ENCODE data around the gene CD72.

CD72 gene

GRCh38 chr9:35618325-35618727 lies at the start of gene CD72:
CD72 (minus strand) TSS chr9:35618413; CDS start chr9:35618303, 110 bp downstream.
- no peak for DNase-seq (ENCODE audit: low read depth)

- no peak for DNase-seq (ENCODE audit: low read depth)
Observed at GRCh38 chr9:35667939-35668338, 49.7 kb upstream of the CD72 start.

GRCh38 chr9:35666549-35666948 lies 48.3 kb upstream of the CD72 start:
- no peak for DNase-seq (ENCODE audit: low read depth)

- peak; percentile 59 for DNase-seq (ENCODE audit: low read depth)
Observed at GRCh38 chr9:35666045-35666444, 47.8 kb upstream of the CD72 start.

- DNase-seq (ENCODE audit: low read depth), result no peak
Observed at GRCh38 chr9:35665471-35665818, 47.2 kb upstream of the CD72 start.

- DNase-seq (ENCODE audit: low read depth), result peak; percentile 68
Observed at GRCh38 chr9:35664531-35665470, 46.6 kb upstream of the CD72 start, which contains the start of gene ARHGEF39. ARHGEF39 (minus strand) TSS chr9:35665195; CDS start chr9:35665169, 26 bp downstream.

GRCh38 chr9:35662437-35662836 lies 44.2 kb upstream of the CD72 start:
- no peak for DNase-seq (ENCODE audit: low read depth)

- DNase-seq (ENCODE audit: low read depth), result no peak
Observed at GRCh38 chr9:35661756-35662350, 43.6 kb upstream of the CD72 start.

- DNase-seq (ENCODE audit: low read depth), result peak; percentile 39
Observed at GRCh38 chr9:35660966-35661415, 42.8 kb upstream of the CD72 start.

- DNase-seq (ENCODE audit: low read depth), result no peak
Observed at GRCh38 chr9:35659340-35659739, 41.1 kb upstream of the CD72 start.

GRCh38 chr9:35658968-35659220 lies 40.7 kb upstream of the CD72 start:
- DNase-seq (ENCODE audit: low read depth), result peak; percentile 41

GRCh38 chr9:35658137-35658967 lies 40.1 kb upstream of the CD72 start, which contains the start of gene CCDC107:
CCDC107 (plus strand) TSS chr9:35658292; CDS start chr9:35658380, 88 bp downstream.
- DNase-seq (ENCODE audit: low read depth), result peak; percentile 59

- peak; percentile 100 for DNase-seq (ENCODE audit: low read depth)
Observed at GRCh38 chr9:35657546-35658136, 39.4 kb upstream of the CD72 start, which contains the start of gene RMRP. RMRP (minus strand) TSS chr9:35658019.

GRCh38 chr9:35656831-35657545 lies 38.8 kb upstream of the CD72 start:
- peak; percentile 76 for DNase-seq (ENCODE audit: low read depth)

GRCh38 chr9:35656348-35656747 lies 38.1 kb upstream of the CD72 start:
- DNase-seq (ENCODE audit: low read depth), result no peak

- no peak for DNase-seq (ENCODE audit: low read depth)
Observed at GRCh38 chr9:35653611-35654010, 35.4 kb upstream of the CD72 start.

- no peak for DNase-seq (ENCODE audit: low read depth)
Observed at GRCh38 chr9:35652829-35653209, 34.6 kb upstream of the CD72 start.

GRCh38 chr9:35651956-35652828 lies 34.0 kb upstream of the CD72 start:
- DNase-seq (ENCODE audit: low read depth), result peak; percentile 84

- no peak for DNase-seq (ENCODE audit: low read depth)
Observed at GRCh38 chr9:35650341-35651158, 32.3 kb upstream of the CD72 start, which contains the start of gene SIT1. SIT1 (minus strand) TSS chr9:35650931; CDS start chr9:35650853, 78 bp downstream.

All from amniotic epithelial cell (primary cell).